Activated naive CD4-positive, alpha-beta T cell treated with Interleukin-2 at 50 U/mL for 16 hours (primary cell): Measurements from ENCODE around the gene BCAS3.

ENCODE experiments used
- DNase-seq: peaks from one replicate; pipeline ENCODE4 v3.0.0-alpha.2; 2020

BCAS3 gene

GRCh38 chr17:61392679-61393078 lies 715.0 kb downstream of the BCAS3 start:
- no peak for DNase-seq

DNA sequence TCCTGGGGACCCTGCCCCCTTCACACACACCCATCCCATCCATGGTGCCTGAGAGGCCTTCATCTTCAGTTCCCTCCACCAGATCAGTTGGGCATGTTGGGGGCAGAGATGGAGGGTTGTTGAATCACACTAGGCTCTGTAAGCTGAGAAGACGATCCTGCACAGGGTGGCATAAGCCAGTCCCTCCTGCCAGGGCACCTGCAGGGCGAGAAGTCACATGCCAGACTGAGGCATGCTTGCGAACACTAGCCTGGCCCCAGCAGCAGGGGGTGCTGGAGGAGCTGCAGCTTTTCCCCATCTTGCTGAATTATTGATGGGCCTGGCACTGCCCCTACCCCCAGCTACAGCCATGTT lies 715.9 kb downstream of the BCAS3 start:
- DNase-seq, result no peak

GRCh38 chr17:61393904-61394629 lies 716.4 kb downstream of the BCAS3 start:
- DNase-seq, result no peak

DNA sequence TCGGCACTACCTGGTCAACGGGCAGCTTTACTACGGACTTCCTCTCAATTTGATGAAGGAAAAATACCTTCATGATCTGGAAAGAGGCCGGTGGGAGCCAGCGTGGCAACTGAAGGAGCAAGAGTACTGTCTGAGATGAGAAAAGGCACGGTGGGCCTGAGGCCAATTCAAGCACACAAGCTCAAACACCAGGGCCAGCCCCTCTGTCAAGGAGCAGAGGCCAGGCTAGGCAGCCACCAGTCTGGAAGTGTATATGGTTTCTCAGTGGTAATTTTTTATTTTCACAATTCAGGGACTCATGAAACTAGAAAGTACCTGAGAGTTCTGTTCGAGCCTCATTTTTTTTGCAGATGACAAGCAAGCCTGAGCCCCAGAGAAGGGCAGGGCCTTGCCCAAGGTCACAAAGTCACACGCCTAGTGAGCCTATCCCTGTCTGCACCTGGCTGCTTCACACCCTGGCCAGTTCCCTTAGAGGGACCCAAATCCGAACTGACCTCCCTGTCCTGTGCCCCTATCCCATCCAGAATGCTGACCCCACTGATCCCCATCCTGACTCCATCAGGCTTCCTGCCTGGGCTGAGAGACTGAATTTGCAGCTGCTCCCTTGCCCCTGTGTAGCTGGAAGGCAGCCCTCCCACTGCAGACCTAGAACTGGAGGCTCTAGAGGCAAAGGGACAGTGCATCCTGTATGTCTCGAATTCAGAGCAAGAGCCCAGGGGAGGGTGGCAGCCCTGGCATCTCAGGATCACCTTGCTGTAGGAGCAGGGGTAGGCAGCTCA lies 717.2 kb downstream of the BCAS3 start:
- no peak for DNase-seq

DNA sequence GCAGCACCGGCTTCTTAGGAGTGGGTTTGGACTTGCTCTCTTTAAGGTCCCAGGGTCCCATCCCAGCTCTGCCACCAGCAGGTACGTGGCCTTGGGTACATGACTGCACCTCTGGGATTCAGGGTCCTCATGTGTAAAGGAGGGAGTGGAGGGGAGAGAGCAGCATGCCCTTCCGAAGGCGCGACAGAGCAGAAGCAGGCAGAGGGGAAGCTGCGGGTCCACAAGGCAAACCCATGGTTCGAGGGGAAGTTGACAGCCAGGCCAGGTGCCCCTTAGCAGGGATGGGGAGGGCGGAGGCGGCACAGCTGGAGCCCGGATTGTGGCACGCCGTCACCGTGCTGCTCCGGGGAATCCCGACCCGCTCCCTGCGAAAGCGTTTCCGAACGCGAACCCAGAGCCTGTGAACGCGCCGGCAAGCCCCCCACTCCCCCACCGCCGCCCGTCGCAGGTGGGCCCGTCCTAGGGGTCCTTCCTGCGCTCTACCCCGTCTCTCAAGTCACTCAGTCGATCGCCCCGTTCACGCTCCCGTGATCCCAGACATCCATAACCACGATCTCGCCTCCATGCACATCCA lies 717.8 kb downstream of the BCAS3 start:
- DNase-seq, result no peak

DNA sequence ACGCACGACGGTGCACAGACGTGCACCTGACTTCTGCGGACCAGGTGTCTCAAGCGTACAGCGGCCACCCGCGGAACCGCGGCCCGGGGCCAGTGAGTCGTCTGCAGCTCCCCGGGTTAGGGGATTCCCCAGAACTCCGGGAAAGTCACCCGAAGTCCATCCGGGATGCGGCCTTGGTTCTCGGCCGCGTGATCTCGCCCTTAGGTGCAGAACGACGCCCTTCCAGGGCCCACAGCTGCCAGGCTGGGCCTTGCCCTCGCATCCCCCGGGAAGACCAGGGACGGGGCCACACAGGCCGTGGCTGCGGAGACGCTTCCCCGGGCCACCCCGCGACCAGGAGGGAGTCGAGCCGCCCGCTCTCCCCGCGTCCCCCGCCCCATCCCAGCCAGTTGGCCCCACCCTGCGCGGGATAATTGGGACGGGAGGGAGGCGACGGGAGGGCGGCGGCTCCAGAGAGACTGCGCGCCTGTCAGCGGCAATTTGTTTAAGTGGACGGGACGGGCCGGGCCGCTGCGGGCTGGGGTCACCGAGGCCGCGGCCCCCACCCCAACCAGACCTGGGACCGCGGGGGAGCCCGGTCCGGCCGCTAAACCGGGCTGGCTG lies 718.4 kb downstream of the BCAS3 start:
- DNase-seq, result no peak

DNA sequence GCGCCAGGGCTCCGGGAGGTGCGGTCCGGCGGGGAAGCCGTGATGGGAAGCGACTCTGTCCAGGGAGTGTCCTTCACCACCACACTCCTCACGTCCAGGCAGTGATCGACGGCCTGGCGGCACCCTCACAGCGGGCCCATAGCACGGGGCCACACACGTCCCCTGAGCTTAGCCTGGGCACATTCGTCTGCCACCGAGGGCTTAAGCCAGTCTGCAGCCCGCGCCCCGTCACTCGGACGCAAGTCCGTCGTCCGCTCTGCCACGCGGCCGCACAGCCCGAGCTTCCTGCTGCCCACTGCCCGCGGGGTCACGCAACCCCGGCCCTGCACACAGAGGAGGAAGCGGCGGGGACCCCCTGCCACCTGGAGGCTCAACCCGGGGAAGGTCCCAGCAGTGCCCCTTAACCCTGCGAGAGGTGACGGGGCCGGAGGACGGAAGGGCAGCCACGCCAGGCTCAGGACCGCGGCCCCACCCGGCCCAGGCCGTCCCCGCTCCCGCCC lies 719.0 kb downstream of the BCAS3 start:
- DNase-seq, result no peak

GRCh38 chr17:61397086-61397842 lies 719.6 kb downstream of the BCAS3 start:
- no peak for DNase-seq

- DNase-seq, result no peak
These were observed 721.1 kb downstream of the BCAS3 start for GRCh38 chr17:61398721-61399130.

GRCh38 chr17:61399131-61400065 lies 721.7 kb downstream of the BCAS3 start, which contains the start of gene TBX2:
TSS of gene TBX2 (plus strand) at chr17:61399843. CDS start at chr17:61400177, 334 bp downstream.
- no peak for DNase-seq

DNA sequence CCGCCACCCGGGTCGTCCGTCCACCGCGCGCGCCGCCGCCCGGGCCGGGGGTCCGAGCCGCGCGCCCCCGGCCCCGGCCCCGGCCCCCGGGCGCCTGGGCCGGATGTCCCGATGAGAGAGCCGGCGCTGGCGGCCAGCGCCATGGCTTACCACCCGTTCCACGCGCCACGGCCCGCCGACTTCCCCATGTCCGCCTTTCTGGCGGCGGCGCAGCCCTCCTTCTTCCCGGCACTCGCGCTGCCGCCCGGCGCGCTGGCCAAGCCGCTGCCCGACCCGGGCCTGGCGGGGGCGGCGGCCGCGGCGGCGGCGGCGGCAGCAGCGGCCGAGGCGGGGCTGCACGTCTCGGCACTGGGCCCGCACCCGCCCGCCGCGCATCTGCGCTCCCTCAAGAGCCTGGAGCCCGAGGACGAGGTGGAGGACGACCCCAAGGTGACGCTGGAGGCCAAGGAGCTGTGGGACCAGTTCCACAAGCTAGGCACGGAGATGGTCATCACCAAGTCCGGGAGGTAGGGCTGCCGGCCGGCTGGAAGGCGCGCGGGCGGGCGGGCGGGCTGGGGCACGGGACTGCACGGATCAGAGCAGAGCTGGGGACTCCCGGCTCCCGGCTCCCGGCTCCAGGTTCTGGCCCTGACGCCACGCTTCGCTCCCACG lies 722.5 kb downstream of the BCAS3 start:
- no peak for DNase-seq

- no peak for DNase-seq
These were observed 723.2 kb downstream of the BCAS3 start for GRCh38 chr17:61400717-61401388.

GRCh38 chr17:61401389-61402072 lies 723.9 kb downstream of the BCAS3 start:
- DNase-seq, result no peak

GRCh38 chr17:61402073-61402541 lies 724.5 kb downstream of the BCAS3 start:
- DNase-seq, result no peak

DNA sequence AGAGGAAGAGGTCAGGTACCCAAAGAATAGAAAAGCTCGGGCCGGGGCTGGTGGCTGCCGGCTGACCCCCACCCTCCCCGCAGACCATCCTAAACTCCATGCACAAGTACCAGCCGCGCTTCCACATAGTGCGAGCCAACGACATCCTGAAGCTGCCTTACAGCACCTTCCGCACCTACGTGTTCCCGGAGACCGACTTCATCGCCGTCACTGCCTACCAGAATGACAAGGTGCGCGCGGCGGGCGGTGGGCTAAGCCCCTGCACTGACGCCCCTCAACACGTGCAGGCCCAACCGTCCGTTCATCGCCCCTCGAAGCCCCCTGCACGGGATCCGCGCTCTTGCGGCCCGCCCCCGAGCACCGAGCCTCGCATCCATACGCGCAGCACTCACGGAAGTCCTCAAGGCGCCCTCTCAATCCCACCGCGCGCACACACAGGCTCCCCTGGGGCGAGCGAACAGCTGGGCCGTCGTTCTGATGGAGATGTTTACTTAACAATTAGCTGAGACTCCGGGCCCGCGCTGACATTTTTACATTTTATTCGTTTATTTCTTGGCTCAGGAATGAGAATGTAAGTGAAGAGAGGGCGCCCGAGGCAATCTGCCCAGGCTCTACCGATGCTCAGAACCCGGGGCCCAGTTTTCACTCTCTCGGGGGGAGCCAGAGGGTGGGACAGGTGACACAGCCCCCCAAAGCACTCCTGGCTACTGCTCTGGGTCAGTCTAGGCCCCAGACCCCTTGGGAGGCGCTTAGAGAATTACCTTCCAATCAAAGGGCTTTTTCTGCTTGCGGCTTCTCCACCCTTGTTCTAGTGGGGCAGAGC lies 725.5 kb downstream of the BCAS3 start:
- DNase-seq, result no peak

DNA sequence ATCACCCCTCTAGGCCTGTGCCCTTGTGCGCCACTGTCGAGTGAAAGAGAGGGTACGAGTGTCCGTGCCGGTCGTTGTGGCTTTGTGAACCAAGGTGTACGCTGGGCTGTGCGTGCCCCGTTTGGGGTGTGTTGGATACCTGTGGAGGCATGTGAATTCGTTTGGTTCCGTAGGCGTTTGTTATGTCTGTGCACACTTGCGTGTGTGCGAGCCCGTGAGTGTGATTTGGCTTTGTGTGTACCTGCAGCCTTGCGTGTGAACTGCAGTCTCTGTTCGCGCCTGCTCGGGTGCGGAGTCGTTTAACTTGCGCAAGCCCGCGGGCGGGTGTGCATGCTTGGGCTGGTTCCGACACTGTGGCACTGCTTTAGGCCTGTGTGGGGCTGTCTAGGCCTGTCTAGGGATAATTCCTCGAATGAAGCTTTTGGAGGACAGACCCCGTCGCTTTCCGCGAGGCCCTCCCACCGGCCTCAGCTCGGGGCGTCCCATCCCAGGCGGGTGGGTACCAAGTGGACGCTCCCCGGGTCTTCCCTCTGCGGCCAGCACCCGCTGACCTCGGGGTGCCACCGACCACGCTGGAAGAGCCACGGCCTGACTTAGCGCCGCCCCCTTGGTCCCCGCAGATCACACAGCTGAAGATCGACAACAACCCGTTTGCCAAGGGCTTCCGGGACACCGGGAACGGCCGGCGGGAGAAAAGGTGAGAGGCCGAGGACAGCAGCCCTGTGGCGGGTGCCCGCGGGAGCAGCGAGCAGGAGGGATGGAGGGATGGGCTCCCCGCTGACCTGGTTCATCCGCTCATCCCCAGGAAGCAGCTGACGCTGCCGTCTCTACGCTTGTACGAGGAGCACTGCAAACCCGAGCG lies 726.4 kb downstream of the BCAS3 start:
- no peak for DNase-seq

- no peak for DNase-seq
These were observed 726.9 kb downstream of the BCAS3 start for GRCh38 chr17:61404663-61404912.
